Activated T-cell treated with anti-CD3 and anti-CD28 coated beads, Interleukin-2, amount 50 U/mL, for 1 hour (primary cell): ENCODE measurements around the gene DPH2.
A peak's percentile ranks its signal among the peaks of the same experiment; 100 is the strongest.

Experiments
- DNase-seq: peaks from one replicate; pipeline ENCODE4 v3.0.0-alpha.2; 2020

The DPH2 gene

GRCh38 chr1:43985984-43986595 is 16.3 kb downstream of the DPH2 start:
- DNase-seq: no peak

- no peak for DNase-seq
Measured at GRCh38 chr1:43986712-43987111, 16.9 kb downstream of the DPH2 start.

- DNase-seq: no peak
Measured at GRCh38 chr1:43987159-43987902, 17.5 kb downstream of the DPH2 start.

- no peak for DNase-seq
Measured at GRCh38 chr1:43990271-43991199, 20.7 kb downstream of the DPH2 start.

- no peak for DNase-seq
Measured at GRCh38 chr1:43991200-43991475, 21.3 kb downstream of the DPH2 start.

GRCh38 chr1:43991476-43992231 is 21.8 kb downstream of the DPH2 start, which contains the start of gene CCDC24:
Gene CCDC24 (plus strand): TSS chr1:43991599. CDS start chr1:43991879, 280 bp downstream.
- peak; percentile 79 for DNase-seq

GRCh38 chr1:43992232-43992995 is 22.6 kb downstream of the DPH2 start:
- DNase-seq: no peak

- DNase-seq: no peak
Measured at GRCh38 chr1:43993206-43993914, 23.6 kb downstream of the DPH2 start.

GRCh38 chr1:43994071-43994470 is 24.3 kb downstream of the DPH2 start:
- DNase-seq: no peak

- DNase-seq: no peak
Measured at GRCh38 chr1:43994794-43995790, 25.3 kb downstream of the DPH2 start.

GRCh38 chr1:43995984-43996732 is 26.3 kb downstream of the DPH2 start:
- DNase-seq: no peak

- DNase-seq: no peak
Measured at GRCh38 chr1:43996733-43997115, 26.9 kb downstream of the DPH2 start.

- DNase-seq: no peak
Measured at GRCh38 chr1:43997295-43997999, 27.6 kb downstream of the DPH2 start.

GRCh38 chr1:43998000-43998378 is 28.2 kb downstream of the DPH2 start:
- DNase-seq: no peak

- DNase-seq: no peak
Measured at GRCh38 chr1:43999455-43999854, 29.6 kb downstream of the DPH2 start.

GRCh38 chr1:44000122-44000665 is 30.4 kb downstream of the DPH2 start:
- DNase-seq: no peak

- DNase-seq: no peak
Measured at GRCh38 chr1:44002165-44002564, 32.4 kb downstream of the DPH2 start.

GRCh38 chr1:44002606-44003157 is 32.9 kb downstream of the DPH2 start:
- no peak for DNase-seq
